GM20000 (cell line): ENCODE measurements around the gene RMI1.
A peak's percentile ranks its signal among the peaks of the same experiment; 100 is the strongest.

ENCODE experiments used
- DNase-seq: peaks from one replicate; pipeline ENCODE4 v3.0.0; 2012; ENCODE audit warnings: low spot score
- TF ChIP-seq, protein P1 (sequence below): IDR thresholded peaks from 2 replicates; pipeline ENCODE4 v1.5.1; 2012; ENCODE audit warnings: mild to moderate bottlenecking, control low read depth; ENCODE audit errors: extremely low read depth, missing control alignments

Gene RMI1

DNA sequence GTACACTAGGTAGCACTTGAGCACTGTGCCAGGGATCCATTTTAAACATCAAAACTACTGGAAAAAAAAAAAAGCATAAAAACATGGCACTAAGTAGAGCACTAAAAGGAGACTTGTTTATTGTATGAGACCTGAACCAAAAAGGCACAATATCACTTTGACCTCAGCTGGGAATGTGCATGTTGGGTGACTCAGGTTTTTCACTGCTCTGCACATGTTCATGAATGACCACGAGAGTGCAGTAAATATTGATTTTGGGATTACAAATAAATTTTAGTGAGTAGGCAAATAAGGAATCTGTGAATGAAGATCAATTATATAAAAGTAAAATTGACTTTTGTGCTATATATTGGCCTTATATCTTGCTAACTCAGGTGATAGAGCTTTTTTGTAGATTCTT, 11.8 kb downstream of the RMI1 start:
- TF ChIP-seq, protein P1, sequence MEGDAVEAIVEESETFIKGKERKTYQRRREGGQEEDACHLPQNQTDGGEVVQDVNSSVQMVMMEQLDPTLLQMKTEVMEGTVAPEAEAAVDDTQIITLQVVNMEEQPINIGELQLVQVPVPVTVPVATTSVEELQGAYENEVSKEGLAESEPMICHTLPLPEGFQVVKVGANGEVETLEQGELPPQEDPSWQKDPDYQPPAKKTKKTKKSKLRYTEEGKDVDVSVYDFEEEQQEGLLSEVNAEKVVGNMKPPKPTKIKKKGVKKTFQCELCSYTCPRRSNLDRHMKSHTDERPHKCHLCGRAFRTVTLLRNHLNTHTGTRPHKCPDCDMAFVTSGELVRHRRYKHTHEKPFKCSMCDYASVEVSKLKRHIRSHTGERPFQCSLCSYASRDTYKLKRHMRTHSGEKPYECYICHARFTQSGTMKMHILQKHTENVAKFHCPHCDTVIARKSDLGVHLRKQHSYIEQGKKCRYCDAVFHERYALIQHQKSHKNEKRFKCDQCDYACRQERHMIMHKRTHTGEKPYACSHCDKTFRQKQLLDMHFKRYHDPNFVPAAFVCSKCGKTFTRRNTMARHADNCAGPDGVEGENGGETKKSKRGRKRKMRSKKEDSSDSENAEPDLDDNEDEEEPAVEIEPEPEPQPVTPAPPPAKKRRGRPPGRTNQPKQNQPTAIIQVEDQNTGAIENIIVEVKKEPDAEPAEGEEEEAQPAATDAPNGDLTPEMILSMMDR = no peak
- DNase-seq = no peak

DNA sequence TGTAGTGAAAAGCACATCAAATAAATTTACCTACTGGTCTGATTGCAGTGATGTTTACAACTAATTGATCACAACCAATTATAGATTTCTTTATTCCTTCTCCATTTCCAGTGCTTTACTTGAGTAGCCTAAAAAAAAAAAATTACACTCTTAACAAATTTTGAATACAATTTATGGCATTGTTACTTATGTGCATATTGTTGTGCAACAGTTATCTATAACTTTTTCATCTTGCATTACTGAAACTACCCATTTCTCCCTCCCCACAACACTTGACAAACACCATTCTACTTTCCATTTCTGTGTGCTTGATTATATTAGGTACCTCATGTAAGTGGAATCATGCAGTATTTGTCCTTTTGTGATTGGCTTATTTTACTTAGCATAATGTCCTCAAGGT, 12.3 kb downstream of the RMI1 start:
- TF ChIP-seq, protein P1 = no peak

DNA sequence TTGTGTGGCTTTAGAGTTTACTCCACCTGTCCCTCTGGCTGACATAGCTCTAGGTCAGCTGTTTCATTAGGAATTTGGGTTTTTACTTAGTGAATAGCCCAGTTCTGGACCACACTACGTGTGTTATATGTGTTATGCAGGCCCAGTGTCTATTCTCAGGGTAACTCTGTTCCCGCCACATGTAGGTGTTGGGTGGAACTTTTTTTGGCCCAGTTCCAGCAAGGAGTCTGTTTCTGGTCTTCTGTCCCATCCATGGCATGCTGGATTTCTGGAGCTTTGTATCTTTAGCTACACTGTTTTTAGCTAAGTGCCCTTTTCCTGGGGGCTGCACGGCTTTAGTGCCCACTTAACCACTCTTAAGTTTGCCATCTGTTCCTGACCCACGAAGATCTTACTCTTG, 15.5 kb downstream of the RMI1 start:
- TF ChIP-seq, protein P1 = no peak
- no peak for DNase-seq

More for the DNA sequence above, 12.3 kb downstream of the RMI1 start:
- DNase-seq = no peak

DNA sequence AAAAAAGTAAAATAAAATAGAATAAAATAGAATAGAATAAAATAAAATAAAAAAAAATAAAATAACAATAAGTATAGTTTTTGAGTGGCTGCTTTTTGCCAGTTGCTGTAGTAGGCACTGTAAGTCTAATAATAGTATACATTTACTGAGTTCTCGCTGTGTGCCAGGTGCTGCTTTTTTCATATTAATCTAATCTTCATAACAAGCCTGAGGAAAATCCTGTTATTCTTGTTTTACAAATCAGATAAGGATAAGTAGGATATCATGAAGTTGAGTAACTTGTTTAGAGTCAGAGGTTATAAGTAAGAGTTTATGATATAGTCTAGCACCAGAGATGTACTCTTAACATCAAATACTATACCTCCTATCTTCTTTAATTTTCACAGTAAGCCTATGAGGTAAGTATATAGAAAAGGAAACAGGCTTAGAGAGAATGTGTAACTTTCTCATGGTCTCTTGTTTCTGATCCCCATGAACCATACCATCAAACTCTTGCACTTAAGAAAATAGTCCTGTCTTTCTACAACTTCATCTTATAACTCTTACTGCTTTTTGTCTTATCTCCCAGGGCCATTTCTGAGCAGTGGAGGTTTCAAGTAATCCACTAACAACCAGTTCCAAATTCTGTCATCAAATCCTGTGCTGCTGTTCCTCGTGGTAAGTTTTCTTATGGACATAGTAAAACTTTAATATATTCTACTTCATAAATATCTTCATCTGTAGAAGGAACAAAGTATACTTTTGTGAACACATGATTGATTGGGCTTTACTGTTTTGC, 18.7 kb downstream of the RMI1 start:
- TF ChIP-seq, protein P1 = no peak
- DNase-seq = no peak

DNA sequence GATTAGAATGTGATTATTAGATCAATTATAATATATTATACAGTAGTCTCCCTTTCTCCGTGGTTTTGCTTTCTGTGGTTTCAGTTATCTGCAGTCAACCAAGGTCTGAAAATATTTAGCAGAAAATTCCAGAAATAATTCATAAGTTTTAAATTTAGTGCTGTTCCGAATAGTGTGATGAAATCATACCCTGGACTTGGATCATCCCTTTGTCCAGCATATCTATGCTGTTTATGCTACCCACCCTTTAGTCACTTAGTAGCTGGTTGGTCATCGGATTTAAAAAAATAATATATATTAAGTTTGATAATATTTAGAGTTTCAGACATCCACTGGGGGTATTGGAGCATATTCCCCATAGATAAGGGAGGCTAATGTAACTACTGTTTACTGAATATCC, 19.6 kb downstream of the RMI1 start:
- TF ChIP-seq, protein P1 = no peak
- no peak for DNase-seq

DNA sequence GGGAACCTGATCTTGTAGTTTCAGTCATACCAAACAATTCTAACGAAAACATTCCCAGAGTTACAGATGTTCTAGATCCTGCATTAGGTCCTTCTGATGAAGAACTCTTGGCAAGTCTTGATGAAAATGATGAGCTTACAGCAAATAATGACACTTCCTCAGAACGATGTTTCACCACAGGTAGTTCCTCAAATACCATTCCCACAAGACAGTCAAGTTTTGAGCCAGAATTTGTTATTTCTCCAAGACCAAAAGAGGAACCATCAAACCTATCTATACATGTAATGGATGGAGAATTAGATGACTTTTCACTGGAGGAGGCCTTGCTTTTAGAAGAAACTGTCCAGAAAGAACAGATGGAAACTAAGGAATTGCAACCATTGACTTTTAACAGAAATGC, 21.0 kb downstream of the RMI1 start:
- no peak for DNase-seq
- TF ChIP-seq, protein P1 = no peak

DNA sequence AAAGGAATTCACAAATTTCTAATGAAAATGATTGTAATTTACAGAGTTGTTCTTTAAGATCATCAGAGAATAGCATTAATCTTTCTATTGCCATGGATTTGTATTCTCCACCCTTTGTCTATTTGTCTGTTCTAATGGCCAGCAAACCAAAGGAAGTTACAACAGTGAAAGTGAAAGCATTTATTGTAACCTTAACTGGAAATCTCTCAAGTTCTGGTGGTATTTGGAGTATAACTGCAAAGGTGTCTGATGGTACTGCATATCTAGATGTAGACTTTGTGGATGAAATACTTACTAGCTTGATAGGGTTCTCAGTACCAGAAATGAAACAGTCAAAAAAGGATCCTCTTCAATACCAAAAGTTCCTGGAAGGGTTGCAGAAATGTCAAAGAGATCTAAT, 21.7 kb downstream of the RMI1 start:
- DNase-seq = peak; percentile 13
- TF ChIP-seq, protein P1 = no peak
